Measurements from ENCODE around the gene ENPEP.

Gene ENPEP

GRCh38 chr4:110614173-110614963, 138.4 kb downstream of the ENPEP start:
- TF ChIP-seq, protein P1, sequence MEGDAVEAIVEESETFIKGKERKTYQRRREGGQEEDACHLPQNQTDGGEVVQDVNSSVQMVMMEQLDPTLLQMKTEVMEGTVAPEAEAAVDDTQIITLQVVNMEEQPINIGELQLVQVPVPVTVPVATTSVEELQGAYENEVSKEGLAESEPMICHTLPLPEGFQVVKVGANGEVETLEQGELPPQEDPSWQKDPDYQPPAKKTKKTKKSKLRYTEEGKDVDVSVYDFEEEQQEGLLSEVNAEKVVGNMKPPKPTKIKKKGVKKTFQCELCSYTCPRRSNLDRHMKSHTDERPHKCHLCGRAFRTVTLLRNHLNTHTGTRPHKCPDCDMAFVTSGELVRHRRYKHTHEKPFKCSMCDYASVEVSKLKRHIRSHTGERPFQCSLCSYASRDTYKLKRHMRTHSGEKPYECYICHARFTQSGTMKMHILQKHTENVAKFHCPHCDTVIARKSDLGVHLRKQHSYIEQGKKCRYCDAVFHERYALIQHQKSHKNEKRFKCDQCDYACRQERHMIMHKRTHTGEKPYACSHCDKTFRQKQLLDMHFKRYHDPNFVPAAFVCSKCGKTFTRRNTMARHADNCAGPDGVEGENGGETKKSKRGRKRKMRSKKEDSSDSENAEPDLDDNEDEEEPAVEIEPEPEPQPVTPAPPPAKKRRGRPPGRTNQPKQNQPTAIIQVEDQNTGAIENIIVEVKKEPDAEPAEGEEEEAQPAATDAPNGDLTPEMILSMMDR (IDR thresholded peaks at IDR 0.05; ENCODE audit: borderline replicate concordance, control extremely low read depth, extremely low read depth, insufficient read depth, missing control alignments) = no peak
- DNase-seq (ENCODE audit: low spot score) = no peak
- in situ Hi-C loops (cut with MboI; ENCODE audit: low sequenced_read_pairs, unreplicated experiment) = no loop called here
